GM23248 (cell line): ENCODE results near the gene ACD.

Source experiments
- EZH2 ChIP-seq: fragments of 200-600 bp; sonication (generic); IDR thresholded peaks from 2 replicates; pipeline ENCODE4 v1.6.1; 2018; ENCODE audit warnings: antibody characterized with exemption, mild to moderate bottlenecking; ENCODE audit not compliant: insufficient read depth, poor library complexity, severe bottlenecking
- EZH2phosphoT487 ChIP-seq: fragments of 200-600 bp; sonication (generic); IDR thresholded peaks from 2 replicates; pipeline ENCODE4 v1.6.1; 2018; ENCODE audit warnings: antibody characterized with exemption, moderate library complexity, mild to moderate bottlenecking, low read depth; ENCODE audit not compliant: insufficient read depth

- TF ChIP-seq EZH2phosphoT487: no peak
- TF ChIP-seq EZH2: no peak
These were observed 5.5 kb upstream of the ACD start for GRCh38 chr16:67665598-67665997.
